Hepatocyte (in vitro differentiated cells): ENCODE measurements around the gene CCR7.

Experiments
- EZH2 ChIP-seq: fragments of 200-600 bp; sonication (generic); IDR thresholded peaks from 2 replicates; pipeline ENCODE4 v1.6.1; 2016; ENCODE audit warnings: antibody characterized with exemption, mild to moderate bottlenecking, borderline replicate concordance
- TF ChIP-seq, protein P1 (sequence below): fragments of 200-600 bp; sonication (generic); IDR thresholded peaks from 2 replicates; pipeline ENCODE4 v1.5.1; 2016; ENCODE audit warnings: antibody characterized with exemption, mild to moderate bottlenecking; ENCODE audit not compliant: poor library complexity

DNA sequence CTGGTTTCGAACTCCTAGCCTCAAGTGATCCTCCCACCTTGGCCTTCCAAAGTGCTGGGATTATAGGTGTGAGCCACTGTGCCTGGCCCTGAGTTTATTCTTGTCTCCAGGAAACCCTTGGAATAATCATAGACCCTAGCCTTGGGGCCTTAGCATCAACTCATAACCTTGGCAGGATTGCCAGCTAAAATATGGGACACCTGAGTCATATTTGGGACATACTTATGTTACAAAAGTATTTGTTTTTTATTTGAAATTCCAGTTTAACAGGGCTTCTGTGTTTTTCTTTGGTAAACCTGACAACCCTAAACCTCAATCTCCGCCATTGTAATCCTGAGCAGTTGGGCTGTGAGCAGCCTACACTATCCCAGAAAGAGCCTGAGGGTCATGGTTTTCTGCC lies 35.3 kb downstream of the CCR7 start:
- no peak for TF ChIP-seq EZH2
- TF ChIP-seq, protein P1, sequence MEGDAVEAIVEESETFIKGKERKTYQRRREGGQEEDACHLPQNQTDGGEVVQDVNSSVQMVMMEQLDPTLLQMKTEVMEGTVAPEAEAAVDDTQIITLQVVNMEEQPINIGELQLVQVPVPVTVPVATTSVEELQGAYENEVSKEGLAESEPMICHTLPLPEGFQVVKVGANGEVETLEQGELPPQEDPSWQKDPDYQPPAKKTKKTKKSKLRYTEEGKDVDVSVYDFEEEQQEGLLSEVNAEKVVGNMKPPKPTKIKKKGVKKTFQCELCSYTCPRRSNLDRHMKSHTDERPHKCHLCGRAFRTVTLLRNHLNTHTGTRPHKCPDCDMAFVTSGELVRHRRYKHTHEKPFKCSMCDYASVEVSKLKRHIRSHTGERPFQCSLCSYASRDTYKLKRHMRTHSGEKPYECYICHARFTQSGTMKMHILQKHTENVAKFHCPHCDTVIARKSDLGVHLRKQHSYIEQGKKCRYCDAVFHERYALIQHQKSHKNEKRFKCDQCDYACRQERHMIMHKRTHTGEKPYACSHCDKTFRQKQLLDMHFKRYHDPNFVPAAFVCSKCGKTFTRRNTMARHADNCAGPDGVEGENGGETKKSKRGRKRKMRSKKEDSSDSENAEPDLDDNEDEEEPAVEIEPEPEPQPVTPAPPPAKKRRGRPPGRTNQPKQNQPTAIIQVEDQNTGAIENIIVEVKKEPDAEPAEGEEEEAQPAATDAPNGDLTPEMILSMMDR: no peak
